Right lung (tissue), 5 donors: ENCODE measurements around the gene DMRTB1. TPM values are rescaled to one million over a fixed set of nuclear protein-coding genes. Genes with fewer than 3 reads are reported as not detected.
A peak's percentile ranks its signal among the peaks of the same experiment; 100 is the strongest.

ENCODE experiments used
- DNase-seq, 2 donors: peaks; one replicate each; pipeline ENCODE4 v3.0.0-alpha.2; 2013
- polyA plus RNA-seq, 5 donors: library from polyadenylated mRNA; unstranded; fragments of 120-200 nt; gene quantifications; one replicate each; pipeline versions ENCODE4 v1.2.1 to v1.2.3, GENCODE V29; 2013; ENCODE audit warnings: inconsistent platforms in 1 of 5, low replicate concordance in 1 of 5; ENCODE audit not compliant: insufficient read length in 5 of 5, insufficient read depth in 1 of 5

Gene DMRTB1
- polyA plus RNA-seq, 5 donors = not detected

- peak; percentile 74 to 79 for DNase-seq
Measured at GRCh38 chr1:53485478-53486394, 26.5 kb downstream of the DMRTB1 start.

GRCh38 chr1:53486395-53487026, 27.3 kb downstream of the DMRTB1 start:
- no peak for DNase-seq

GRCh38 chr1:53490351-53490750, 31.2 kb downstream of the DMRTB1 start:
- DNase-seq = peak in 1 of 2 donors; percentile 21

GRCh38 chr1:53495633-53496345, 36.6 kb downstream of the DMRTB1 start:
- no peak for DNase-seq

GRCh38 chr1:53498555-53499131, 39.4 kb downstream of the DMRTB1 start:
- no peak for DNase-seq

GRCh38 chr1:53499257-53500203, 40.3 kb downstream of the DMRTB1 start:
- no peak for DNase-seq

GRCh38 chr1:53500204-53501064, 41.2 kb downstream of the DMRTB1 start:
- no peak for DNase-seq

GRCh38 chr1:53501065-53502005, 42.1 kb downstream of the DMRTB1 start:
- no peak for DNase-seq

- no peak for DNase-seq
Measured at GRCh38 chr1:53502641-53503432, 43.6 kb downstream of the DMRTB1 start.

- no peak for DNase-seq
Measured at GRCh38 chr1:53503433-53504217, 44.4 kb downstream of the DMRTB1 start.

GRCh38 chr1:53504901-53505300, 45.7 kb downstream of the DMRTB1 start:
- DNase-seq = no peak

- no peak for DNase-seq
Measured at GRCh38 chr1:53505401-53505800, 46.2 kb downstream of the DMRTB1 start.

- no peak for DNase-seq
Measured at GRCh38 chr1:53505891-53506290, 46.7 kb downstream of the DMRTB1 start.

GRCh38 chr1:53506355-53507050, 47.3 kb downstream of the DMRTB1 start:
- no peak for DNase-seq

- DNase-seq = no peak
Measured at GRCh38 chr1:53507116-53507820, 48.1 kb downstream of the DMRTB1 start.
